ENCODE measurements around the gene C1orf52.
A peak's percentile ranks its signal among the peaks of the same experiment; 100 is the strongest.

Gene C1orf52

DNA sequence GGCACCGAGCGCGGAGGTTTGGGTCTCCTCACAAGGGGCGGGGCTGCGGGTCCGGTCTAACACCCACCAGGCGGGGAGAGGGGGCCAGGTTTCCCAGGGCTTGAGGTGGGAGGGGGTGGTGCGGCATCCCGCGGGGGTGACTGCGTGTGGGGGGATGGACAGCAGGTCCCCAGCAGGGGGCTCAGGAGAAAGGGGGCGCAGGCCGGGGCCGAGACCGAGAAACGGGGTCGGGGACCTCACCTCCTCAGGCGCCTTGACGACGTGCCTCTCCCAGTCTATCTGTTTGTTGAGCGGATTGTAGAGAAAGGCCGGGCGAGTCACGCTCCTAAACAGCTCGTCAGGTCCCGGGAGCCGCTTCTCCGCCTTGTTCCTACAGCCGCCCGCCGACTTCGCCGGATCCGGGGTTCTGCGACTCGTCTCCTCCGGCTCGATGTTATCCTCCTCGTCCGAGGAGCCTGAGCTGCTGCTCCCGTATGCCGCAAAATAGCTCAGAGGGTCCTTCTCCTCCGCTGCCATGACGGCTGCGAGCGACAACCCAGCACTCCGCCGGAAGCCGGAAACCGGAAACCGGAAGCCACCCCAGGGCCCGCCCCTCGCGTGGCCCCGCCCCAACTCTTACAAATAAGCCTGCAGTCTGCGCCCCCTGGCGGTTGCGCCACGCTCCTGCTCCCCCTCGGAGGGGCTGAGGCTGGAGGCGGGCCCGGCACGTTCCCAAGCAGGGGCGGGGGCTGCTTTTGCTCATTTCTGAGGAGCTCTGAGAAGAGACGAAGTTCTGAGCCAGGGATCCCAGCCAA, at the start of gene C1orf52:
Gene C1orf52, minus strand, starts transcription at position 545 of the 794 bp plus-strand sequence. Its CDS starts 29 bp downstream, at position 516.
- TF ChIP-seq, protein P1, sequence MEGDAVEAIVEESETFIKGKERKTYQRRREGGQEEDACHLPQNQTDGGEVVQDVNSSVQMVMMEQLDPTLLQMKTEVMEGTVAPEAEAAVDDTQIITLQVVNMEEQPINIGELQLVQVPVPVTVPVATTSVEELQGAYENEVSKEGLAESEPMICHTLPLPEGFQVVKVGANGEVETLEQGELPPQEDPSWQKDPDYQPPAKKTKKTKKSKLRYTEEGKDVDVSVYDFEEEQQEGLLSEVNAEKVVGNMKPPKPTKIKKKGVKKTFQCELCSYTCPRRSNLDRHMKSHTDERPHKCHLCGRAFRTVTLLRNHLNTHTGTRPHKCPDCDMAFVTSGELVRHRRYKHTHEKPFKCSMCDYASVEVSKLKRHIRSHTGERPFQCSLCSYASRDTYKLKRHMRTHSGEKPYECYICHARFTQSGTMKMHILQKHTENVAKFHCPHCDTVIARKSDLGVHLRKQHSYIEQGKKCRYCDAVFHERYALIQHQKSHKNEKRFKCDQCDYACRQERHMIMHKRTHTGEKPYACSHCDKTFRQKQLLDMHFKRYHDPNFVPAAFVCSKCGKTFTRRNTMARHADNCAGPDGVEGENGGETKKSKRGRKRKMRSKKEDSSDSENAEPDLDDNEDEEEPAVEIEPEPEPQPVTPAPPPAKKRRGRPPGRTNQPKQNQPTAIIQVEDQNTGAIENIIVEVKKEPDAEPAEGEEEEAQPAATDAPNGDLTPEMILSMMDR (IDR thresholded peaks at IDR 0.05; ENCODE audit: low read depth, low read length, missing control alignments), result peak; percentile 88
- DNase-seq (ENCODE audit: low read depth), result peak; percentile 63

GRCh38 chr1:85308833-85309350, 49.4 kb upstream of the C1orf52 start:
- no peak overlapping the region for H3K4me3 ChIP-seq (ENCODE audit: low read depth, low read length)
- DNase-seq (ENCODE audit: low read depth), result no peak
- TF ChIP-seq, protein P1 (IDR thresholded peaks at IDR 0.05; ENCODE audit: low read depth, low read length, missing control alignments), result no peak

More for the DNA sequence above, at the start of gene C1orf52:
- peak within 1 kb of the TSS; percentile 86 for H3K4me3 ChIP-seq (ENCODE audit: low read depth, low read length)

DNA sequence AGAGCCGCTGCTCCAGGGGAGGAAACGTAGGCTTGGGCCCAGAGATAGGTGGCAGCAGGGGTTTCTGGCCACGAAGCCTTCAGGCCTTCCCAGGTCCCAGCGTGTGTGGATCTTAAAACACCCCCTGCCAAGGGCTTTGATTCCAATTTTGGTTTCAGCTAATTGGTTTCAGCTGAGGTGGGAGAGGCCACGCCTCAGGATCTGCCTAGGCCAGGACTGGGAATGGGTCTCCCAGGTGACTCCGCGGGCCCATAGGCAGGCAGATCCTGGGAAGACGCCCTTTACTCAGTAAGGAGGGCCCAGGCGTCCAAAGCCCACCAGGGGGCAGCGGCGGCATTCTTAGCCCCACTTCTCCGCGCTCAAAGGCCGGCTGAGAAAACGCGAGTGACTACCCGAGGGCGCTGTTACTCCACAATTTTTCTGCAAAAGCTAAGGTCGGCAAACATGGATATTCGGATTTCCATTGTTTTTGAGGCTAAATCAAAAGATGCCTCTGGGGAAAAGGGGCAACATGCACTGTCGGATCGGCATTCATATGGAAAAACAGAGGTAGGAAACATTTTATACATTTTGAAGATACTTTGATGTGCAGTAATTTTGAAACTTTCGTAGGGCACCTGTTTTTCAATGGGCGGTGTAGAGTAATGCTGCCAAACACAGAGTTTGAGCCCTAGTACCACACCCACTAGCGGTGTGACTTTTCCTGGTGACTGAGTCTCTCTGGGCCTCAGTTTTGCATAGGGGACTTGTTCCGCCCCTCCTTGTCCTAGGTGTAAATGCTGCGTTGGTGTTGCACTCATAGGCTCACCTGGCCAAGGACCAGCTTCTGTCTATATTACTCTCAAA, 48.7 kb upstream of the C1orf52 start:
- TF ChIP-seq, protein P1 (IDR thresholded peaks at IDR 0.05; ENCODE audit: low read depth, low read length, missing control alignments), result peak; percentile 87
- H3K4me3 ChIP-seq (ENCODE audit: low read depth, low read length), result no peak overlapping the region; the same call in 1 of the 2 replicates
- no peak for DNase-seq (ENCODE audit: low read depth)

GRCh38 chr1:85306236-85306635, 46.8 kb upstream of the C1orf52 start:
- H3K4me3 ChIP-seq (ENCODE audit: low read depth, low read length), result no peak overlapping the region
- TF ChIP-seq, protein P1 (IDR thresholded peaks at IDR 0.05; ENCODE audit: low read depth, low read length, missing control alignments), result no peak
- no peak for DNase-seq (ENCODE audit: low read depth)

DNA sequence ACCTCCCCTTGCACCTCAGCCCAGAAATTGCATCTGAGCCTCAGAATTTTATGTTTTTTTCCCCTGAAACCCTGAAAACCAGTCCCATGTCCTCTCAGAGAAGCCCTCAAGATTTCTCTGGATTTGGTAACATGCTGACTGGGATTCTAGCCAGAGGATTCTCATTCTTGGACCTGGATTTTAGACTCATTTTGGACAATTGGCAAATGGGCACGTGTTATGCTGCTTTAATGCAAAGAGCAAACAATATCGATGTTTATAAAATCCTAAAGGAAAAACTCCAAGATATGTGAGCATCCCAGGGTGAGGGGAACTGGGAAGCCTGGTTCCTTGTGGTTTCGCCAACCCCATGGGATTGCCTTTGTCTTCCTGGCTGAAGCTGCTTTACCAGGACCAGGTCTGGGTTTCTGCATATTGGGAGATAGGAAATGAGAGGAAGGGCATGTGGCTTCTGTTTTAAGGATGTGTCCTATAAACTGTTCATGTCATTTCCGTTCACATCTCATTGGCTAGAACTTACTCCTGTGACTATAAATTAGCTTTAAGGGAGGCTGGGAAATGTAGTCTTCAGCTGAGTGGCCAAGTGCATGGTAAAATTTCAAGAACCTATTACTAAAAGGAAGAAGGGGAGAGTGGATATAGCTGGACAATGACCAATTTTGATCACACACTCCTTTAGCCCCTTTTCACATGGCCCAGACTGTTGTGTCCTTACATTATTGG, 44.1 kb upstream of the C1orf52 start:
- TF ChIP-seq, protein P1 (IDR thresholded peaks at IDR 0.05; ENCODE audit: low read depth, low read length, missing control alignments), result no peak
- H3K4me3 ChIP-seq (ENCODE audit: low read depth, low read length), result no peak overlapping the region
- no peak for DNase-seq (ENCODE audit: low read depth)

DNA sequence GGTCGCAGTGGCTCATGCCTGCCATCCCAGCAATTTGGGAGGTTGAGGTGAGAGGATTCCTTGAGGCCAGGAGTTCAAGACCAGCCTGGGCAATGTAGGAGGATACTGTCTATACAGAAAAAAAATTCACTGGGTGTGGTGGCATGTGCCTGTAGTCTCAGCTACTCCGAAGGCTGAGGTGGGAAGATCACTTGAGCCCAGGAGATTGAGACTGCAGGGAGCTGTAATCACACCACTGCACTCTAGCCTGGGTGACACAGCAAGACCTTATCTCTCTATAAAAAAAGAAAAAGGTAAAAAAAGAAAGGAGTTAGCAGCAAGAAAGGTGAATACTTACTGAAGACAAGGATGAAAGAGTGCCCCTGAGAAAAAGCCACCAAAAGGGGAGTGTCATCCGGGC, 40.7 kb upstream of the C1orf52 start:
- H3K4me3 ChIP-seq (ENCODE audit: low read depth, low read length), result no peak overlapping the region
- DNase-seq (ENCODE audit: low read depth), result no peak
- TF ChIP-seq, protein P1 (IDR thresholded peaks at IDR 0.05; ENCODE audit: low read depth, low read length, missing control alignments), result no peak
